RPMI7951 (cell line): ENCODE results near the gene GGCX. TPM values are rescaled to one million over a fixed set of nuclear protein-coding genes. Genes with fewer than 3 reads are reported as not detected.

Experiments
- DNase-seq: peaks from one replicate; pipeline ENCODE4 v3.0.0-alpha.2; 2012; ENCODE audit warnings: low read depth
- total RNA-seq: library from RNA; depleted of rRNA; stranded (reverse); fragments of >200 nt; shearing (Covaris generic); gene quantifications from 2 replicates; pipeline ENCODE4 v1.2.3, GENCODE V29; 2014; rRNA removed

Gene GGCX
- total RNA-seq, 1 experiment from 2014 or later, result 52.4 TPM

DNA sequence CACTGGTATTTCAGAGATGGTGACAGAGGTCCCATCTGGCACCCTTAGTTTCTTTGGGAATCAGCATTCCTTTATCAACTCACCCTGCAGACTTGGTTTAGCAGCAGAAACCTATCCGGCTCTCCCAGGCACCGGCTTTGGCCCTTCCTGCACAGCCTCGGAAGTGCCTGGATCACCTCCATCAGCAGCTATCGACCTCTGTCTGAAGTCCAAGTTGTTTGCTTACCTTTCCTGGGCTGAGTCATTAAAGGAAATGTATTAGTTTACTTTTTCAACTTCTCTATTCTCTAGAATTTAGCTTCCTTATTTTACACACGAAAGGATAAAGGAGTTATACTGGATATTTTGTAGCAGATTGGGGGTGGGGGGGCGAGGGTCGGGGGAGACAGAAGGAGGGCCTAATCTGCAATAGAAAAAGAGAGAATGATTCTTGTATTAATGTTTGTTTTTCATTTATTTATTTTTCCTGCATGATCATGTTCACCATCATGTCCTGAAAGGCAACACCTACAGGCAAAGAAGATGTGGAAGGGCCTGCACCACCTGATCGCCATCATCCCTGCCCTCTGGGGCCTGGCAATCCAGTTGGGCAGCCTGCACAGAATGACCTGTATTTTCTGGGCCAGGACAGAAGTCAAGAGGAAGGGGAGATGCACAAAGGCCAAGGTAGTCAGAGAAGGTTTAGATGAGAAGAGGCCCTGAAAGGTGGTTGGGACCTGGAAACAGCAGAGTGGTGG is 44.5 kb downstream of the GGCX start:
- no peak for DNase-seq

DNA sequence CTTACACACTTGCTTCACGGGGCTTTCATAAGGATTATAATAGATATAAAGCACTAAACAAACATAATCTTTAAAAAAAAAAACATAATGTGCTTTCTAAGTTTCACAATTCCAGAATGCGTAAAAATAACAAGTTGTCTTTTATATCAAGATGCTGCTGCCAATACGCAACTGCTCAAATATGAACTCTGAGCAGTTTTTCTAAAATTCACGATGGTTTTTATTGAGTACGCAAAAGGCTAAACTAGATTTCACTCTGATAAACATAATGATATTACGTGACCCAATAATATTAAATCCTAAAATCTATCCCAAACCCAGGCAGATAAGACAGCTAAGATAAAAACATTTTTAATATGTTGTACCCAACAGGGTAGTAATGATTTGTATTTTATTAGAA is 47.0 kb downstream of the GGCX start:
- no peak for DNase-seq

DNA sequence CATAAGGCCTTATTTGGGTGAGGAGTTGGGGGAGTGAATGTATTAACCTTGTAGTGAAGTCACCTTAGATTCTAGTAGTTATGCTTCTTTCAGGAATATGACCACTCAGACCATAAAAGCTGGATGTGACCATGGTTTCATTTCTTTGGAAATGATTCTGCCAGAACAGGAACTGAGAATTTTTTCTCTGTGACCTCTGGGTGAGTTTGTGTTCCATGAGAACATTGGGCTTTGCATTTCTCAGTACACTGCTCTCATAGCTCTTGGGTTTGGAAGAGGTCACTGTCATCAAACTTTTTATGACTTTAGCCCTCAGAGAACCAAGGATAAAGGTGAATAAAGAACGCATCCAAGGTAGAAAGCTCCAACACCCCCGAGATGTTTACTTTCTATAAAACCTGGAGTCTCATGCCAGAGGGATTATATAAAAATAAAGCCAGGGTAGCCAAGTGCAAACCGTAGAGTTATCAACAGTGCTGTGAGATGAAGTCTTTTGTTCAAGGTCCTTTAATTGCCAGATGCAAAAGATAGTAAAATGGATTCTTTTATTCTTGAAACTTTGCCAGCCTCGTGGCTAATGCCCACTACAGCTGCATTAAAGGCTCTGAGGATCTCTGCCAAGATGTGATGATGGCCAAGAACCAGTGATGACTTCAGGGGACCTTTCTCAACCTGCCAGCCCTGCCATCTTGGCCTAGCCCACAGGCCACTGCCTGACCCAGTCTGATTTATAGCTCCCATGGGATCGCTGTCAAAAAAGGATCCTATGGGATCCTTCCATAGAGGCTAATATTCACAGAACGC is 50.1 kb downstream of the GGCX start:
- DNase-seq, result peak; percentile 47

DNA sequence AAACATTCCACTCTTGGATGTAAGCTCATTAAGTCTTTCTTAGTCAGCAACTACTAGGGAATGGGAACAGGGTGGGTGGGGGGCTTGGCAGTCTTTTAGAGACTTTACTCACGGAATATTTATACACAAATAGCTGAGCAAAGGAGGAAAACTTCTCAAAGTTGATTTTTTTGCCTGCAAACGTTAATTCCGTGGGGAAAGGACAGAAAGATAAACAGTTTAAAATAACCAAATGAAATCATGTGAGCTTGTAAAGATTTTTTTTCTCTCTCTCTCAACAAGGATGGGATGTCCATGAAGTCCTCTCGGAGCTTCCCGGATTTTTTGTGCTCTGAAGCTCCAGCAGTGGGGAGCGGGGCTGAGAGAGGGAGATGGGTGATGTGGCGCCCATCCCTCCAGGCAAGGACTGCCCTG is 54.5 kb downstream of the GGCX start:
- DNase-seq, result no peak

DNA sequence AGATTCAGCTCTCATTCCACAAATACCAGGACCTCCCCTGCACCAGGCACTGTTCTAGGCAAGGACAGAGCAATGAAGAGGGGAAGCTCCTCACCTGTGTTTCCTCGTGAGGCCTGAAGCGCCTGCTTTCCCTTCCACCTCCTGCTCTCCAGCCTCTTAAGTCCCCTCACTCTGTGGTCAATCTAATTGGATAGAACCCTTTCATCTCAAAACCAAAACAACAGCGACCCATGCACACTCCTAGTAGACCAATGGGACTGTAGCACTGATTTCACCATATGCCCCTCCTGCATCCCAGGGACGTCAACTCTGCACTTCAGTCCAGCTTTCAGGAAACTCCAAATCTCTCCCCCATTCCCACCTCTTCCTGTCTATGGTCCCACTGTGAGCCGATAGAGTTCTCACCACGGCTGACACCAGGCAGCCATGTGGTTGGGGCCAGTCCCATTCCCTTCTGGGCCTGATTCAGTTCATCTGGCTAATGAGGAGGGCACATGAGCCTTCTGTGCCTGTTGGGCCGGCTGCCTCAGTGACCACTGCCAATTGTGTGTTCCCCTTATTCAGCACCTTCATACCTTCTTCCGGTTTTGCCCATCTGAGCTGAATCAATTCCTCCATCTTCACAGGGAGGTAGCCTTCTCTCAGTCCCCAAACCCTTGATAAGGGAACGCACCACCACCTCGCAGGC is 55.6 kb downstream of the GGCX start:
- DNase-seq, result peak; percentile 26

DNA sequence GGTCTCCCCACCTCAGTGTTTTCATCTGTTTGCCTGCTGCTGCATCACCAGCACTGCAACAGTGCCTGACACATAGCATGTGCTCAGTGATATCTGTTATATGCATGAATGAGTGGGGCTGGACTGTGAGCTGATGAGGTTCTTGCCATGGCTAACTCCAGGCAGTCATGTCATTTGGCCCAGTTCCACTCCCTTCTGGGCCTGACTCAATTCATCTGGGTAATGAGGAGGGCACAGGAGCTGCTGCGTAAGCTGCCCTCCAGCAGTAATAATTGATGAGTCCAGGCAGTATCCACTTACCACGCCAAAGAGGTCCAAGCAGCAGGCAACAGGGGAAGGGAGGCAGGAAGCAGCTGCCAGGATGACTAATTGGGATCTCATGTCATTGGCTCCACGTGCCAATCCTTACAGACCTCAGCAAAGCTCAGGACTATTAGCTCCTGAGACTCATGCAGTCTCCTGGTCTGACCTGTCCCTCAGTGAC is 56.5 kb downstream of the GGCX start:
- DNase-seq, result peak; percentile 100

DNA sequence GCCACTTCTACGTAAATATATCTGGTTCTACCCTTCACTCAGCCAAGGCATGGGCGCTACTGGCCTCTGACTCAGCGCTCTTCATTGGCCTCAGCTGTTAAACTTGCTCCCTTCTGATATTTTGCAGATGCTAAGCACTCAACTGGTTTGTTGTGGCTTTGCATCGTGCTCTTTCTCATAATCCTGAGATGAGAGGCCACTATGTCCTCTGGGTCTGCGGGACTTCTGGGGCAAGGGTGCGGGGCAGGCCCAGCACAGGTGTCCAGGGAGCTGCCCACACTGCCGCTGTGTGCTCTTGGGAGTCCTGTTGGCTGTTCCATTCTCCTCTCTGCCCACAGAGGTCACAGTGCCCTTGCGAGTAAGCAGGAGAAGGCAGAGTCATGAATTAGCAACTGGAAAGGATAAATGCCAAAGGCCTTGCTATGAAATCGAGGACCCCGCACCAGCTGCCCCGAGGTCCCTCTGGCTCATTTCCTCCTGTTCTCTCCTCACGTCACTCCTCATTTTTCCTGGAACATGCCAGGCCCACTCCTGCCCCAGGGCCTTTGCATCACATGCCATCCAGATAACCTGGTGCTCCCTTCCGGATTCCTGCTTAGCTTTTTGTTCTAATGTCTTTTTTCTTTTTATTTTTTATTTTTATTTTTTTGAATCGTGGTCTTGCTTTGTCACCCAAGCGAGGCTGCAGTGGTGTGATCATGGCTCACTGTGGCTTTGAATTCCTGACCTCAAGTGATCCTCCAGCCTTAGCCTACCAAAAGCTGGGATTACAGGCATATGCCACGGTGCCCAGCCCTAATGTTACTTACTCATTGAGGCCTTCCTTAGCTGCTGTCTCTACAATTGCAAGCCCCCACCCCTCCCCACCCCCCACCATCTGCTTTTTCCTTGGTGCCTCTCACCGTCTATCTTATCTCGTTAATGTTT is 57.2 kb downstream of the GGCX start:
- peak; percentile 97 for DNase-seq

DNA sequence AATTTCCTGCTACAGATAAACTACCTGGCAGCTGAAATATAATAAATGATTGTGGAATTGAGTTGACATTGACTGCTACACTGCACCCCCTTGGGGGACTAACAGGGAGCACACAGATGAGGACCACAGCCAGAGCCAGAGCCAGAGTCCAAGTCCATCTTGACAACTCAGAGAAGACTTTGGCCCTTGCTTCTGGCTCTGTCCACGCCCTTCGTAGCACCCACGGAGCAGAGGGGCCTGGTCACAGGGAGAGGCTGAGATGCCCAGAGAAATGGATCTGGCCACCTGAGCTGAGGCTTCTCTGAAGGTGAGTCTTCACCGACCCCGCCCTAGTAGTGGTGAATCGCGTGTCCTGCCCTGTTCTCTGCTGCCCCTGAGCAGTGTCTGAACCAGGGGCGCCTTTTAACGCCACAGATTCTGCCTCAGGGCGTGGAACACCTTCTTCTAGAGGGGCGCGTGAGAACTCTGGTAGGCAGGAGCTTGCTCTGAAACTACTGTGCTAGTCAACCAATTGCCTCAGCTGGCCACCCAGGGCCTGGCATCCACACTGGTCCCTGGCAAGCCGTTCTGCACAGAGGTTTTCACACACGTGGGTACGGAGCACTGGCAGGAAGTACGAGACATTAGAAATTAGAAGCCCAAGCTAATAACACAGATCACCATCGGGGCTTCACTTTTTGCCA is 58.0 kb downstream of the GGCX start:
- no peak for DNase-seq

DNA sequence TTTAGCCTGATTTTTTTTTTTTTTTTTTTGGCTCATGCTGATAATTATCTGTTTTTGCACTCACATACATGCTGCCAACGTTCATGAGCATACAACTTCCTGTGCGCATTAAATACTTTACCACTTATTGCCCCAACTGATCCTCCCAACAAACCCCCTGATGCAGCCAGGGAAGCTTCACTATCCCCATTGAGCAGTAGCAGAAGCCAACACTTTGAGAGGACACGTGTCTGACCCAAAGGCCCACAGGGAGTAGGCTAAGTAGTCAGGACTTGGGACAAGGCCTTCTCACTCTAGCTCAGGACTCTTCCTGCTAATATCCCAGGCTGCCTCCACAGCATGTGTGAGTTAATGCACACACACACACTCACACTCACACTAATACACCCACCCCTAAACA is 58.6 kb downstream of the GGCX start:
- DNase-seq, result no peak

DNA sequence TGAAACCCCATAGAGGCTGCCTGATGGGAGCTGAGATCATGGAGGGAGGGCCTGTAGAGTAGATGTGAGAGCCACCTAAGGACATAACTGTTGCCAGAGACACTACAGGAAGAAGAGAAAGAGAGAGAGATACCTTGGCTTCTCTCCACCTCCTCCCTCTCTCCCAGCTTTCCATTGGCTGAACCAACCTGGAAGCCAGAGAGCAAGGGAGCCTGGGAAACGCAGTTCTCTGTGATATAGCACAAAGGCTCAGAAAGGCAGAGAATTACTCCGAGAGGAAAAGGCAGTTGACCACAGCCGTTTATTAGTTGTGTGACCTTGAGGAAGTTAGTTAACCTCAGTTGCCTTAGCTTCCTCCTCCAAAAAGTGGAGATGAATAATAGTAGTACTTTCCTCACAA is 60.0 kb downstream of the GGCX start:
- DNase-seq, result peak; percentile 35

DNA sequence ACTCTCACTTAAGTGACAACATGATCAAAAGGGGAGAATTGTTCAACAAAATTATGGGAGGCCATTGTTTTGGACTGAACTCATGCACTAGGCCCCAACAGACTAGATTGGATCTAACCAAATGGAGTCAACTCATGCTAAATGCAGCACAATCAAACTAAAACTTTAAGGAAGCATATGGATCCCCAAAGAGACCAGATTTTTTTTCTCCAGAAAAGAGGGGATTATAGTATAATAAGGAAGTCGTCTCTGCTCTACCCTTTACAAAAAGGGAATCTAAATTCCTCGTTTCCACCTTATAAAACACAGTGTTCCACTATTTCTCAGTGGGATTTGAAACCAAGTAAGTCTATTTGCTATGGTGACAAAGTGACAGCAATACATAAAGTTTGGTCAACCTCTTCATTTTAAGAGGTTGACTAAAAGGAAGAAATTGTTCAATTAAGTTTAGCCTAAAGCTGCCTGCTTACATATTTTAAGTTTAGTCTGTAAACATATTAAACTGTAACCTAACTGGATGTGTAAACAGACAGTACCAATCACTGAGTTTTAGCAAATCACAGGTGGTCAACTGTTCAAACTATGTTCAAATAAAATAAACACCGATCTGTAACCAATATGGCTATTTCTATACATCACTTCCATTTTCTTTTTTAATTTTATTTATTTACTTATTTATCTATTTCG is 63.2 kb downstream of the GGCX start:
- DNase-seq, result no peak

DNA sequence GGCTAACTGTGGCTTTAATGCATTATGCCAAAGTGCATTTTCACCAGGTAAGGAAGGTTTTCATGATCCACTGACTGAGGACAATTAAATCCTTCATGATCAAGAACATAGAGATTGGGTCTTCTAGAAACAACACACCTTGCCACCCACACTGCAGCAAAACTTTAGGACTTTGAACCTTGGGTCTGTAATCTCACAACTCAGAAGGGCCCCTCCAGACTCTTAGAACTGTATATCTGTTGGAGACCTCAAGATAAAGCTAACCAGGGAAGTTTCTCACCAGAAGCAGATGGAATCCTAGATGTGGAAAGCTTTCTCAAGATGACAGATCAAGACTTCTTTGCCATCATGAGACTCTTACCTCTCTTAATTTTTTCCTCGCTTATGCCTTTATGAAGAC is 64.9 kb downstream of the GGCX start:
- no peak for DNase-seq

Other genes starting within 250 kb of the GGCX start
- gene TGOLN2, start 233.5 kb downstream of the GGCX start, total RNA-seq, result 101 and 112 TPM in 2 replicates
- gene RETSAT, start 207.0 kb downstream of the GGCX start, total RNA-seq, result 47.3 and 47.9 TPM in 2 replicates
- gene ELMOD3, start 206.7 kb downstream of the GGCX start, total RNA-seq, result 18.1 and 18.6 TPM in 2 replicates
- gene CAPG, start 151.1 kb downstream of the GGCX start, total RNA-seq, result 5.2 and 8.5 TPM in 2 replicates
- gene SH2D6, start 142.8 kb downstream of the GGCX start, total RNA-seq, result not detected in 2 replicates
- 52.0 and 61.4 TPM in 2 replicates for gene MAT2A, start 22.3 kb downstream of the GGCX start, total RNA-seq
- 25.0 and 27.6 TPM in 2 replicates for gene VAMP8, start 16.1 kb upstream of the GGCX start, total RNA-seq
- 25.7 and 33.6 TPM in 2 replicates for gene VAMP5, start 22.9 kb upstream of the GGCX start, total RNA-seq
- 359 and 388 TPM in 2 replicates for gene RNF181, start 34.3 kb upstream of the GGCX start, total RNA-seq
- gene TMEM150A, start 41.2 kb upstream of the GGCX start, total RNA-seq, result 5.5 and 6.2 TPM in 2 replicates
- 20.0 and 27.9 TPM in 2 replicates for gene C2orf68, start 50.6 kb upstream of the GGCX start, total RNA-seq
- 76.4 and 77.8 TPM in 2 replicates for gene USP39, start 54.7 kb upstream of the GGCX start, total RNA-seq
- gene SFTPB, start 106.7 kb upstream of the GGCX start, total RNA-seq, result not detected in 2 replicates
- not detected in 2 replicates for gene GNLY, start 132.9 kb upstream of the GGCX start, total RNA-seq
- 7.2 and 7.3 TPM in 2 replicates for gene ATOH8, start 192.5 kb upstream of the GGCX start, total RNA-seq